DMS53 (cell line): ENCODE measurements around the gene AIG1.

Source experiments
- DNase-seq: peaks from one replicate; lab custom pipeline; 2025; lab: John Stamatoyannopoulos, UW

AIG1 gene

DNA sequence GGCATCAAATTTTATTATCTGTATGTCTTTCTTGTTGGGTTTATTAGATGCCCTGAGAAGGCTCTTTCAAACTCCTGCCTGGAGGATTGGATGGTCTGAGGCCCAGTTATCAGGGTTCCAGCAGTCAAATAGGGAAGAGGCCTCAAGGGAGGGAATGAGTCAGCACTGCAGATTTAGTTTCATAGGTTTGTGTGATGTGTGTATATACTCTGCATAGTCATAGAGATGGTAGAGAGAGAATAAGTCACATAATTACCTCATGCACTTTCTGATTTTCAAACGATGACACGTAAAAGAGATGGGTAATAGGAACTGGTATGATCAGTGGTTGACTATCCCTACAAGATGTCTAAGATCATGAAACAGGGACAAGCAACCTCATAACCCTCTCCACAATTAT is 307.7 kb downstream of the AIG1 start:
- peak; percentile 40 for DNase-seq

DNA sequence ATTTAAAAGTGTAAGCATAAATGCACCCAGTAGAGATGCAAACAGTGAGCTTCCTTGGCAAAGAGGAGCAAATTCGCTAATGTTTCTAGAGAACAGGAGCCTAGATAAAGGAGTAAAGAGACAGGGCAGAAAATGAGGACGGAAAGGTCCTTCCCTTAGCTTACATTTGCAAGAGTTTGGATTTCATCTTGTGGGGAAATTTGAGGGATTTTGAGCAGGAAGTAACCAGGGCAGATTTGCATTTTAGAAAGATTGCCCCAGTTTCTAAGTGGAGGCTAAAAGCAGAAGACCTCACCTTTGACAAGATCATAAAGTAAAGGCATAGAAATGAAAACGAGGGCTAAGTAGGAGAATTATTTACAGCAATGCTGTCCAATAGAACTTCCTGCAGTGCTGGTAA is 309.3 kb downstream of the AIG1 start:
- DNase-seq: no peak

DNA sequence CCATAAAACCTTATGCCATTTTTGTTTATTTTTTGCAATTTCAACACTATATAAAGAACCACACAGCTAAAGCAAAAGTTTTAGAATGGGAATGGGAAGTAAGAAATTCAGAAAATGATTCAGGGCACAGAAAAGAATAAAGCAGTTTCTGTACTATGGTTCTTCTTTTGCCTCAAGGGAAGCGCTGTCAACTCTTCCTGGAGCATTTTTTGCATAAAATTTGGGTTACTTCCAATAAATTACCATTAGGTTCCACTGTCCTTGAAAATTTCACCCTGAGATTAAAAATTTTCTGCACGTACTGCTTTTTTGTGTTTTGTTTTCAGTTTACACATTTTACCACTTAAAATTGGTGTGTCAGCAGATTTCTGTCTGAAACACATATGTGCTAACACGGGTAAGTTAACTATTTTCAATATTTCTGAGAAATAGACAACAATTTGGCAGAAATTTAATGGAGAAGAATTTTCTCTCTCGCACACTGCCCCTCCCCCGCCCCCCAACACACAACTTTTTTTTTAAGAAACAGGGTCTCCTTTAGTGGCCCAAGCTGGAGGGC is 310.2 kb downstream of the AIG1 start:
- no peak for DNase-seq

DNA sequence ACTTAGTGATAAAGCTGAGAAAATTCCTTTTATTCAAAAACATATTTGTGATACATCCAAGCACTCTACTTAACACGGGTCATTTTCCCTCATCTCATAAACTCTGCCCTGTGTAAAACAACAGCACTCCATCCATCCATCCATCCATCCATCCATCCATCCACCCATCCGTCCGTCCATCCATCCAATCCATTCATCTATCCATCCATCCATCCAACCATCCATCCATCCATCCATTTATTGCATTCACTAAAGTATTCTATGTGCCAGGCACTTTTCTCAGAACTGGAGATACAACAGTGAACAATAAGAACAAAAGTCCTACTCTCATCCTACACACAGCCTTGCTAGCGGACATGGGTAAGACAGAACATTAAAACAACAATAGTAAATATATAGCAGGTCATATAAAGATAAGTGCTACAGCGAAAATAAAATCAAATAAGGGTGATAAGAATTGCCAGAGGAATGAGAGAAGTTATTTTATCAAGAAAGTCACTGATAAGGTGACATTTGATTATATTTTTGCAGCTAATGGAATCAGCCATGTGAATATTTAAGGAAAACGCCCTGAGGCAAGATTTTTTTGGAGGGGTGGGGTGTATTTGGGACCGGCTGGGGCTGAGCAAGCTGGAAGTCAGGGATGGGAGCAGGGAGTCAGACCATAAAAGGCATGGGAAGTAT is 311.7 kb downstream of the AIG1 start:
- DNase-seq: no peak

DNA sequence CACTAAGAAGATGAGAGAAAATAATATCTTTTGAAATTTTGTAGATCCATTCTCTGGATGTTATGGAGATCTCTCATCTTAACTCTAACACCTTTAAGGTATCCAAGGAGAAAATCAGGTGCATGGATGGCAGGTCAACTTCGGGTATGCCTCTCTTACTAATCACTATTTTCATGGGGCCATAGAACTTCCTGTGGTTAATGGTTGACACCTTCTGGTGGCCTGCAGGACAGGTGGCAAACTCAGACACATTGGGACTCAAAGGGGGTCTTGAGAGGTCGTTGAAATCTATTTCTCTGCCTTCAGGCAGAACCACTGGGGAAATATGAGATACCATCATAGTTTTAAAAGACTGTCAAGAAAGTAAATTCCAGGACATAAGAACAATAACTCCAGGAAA is 313.3 kb downstream of the AIG1 start:
- DNase-seq: peak; percentile 2

DNA sequence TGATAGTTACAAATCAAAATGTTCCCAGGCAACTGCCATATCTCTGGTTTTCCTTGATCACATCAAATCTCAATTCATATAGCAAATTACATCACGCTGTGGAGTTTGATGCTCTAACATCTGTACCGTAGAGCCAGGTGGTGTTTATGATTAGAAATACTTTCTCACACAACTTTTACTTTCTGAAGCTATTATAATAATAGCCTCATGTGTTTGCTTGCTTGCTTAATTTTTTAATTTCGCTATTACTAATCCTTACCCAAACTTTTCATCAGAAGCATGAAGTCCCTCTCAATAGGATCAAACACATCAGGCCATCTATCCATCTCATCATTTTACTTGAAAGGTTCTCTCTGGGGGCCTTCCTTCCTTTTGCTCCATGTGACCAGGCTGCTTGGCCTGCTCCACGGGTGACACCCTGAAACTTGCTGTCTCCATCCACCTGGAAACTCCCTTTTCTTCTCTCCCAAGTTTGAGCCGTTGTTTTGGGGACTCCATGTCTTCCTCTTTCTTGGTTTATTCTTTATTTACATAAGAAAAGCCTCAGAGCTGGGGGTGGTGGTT is 314.4 kb downstream of the AIG1 start:
- DNase-seq: no peak

DNA sequence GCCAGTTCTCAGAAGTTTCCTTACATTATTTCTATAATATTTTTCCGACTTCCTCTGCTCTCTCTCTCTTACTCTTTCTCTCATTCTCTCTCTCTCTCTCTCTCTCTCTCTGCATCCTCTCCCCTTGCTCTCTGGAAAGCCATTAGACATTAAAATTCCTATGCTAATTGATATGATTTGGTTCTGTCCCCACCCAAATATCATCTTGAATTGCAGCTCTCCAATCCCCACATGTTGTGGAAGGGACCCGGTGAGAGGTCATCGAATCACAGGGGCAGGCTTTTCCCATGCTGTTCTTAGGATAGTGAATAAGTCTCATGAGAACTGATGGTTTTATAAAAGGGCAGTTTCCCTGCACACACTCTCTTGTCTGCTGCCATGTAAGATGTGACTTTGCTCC is 315.7 kb downstream of the AIG1 start:
- DNase-seq: no peak

DNA sequence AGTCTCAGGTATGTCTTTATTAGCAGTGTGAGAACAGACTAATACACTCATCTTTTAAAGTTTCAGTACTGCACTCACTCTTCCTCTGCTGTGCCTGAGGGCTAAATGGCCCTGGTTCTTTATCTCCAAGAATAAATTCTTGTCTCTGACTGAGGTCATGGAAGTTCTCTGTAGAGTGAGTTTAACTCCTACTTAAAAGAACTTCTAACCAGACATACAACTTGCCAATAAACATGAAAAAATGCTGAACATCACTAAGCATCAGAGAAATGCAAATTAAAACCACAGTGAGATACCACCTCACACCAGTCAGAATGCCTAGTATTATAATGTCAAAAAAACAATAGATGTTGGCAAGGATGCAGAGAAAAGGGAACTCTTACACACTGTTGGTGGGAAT is 316.2 kb downstream of the AIG1 start:
- DNase-seq: no peak

DNA sequence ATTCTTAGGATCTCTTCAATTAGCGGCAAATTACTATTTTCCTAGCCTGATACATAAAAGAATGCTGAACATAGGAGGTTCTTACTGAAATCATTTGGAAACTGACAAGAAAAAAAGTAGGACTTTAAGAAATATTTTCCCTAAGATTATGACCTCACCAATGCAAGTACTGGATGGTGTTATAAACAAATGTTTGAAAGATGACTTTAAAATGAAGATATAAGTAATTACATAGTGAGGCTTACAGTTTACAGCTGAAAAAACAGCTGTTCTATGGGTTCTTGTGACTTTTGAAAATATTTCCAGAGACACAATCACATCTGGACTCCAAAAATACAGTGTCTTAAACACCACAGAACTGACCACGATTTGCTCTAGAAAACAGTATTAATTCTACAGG is 324.9 kb downstream of the AIG1 start:
- no peak for DNase-seq

DNA sequence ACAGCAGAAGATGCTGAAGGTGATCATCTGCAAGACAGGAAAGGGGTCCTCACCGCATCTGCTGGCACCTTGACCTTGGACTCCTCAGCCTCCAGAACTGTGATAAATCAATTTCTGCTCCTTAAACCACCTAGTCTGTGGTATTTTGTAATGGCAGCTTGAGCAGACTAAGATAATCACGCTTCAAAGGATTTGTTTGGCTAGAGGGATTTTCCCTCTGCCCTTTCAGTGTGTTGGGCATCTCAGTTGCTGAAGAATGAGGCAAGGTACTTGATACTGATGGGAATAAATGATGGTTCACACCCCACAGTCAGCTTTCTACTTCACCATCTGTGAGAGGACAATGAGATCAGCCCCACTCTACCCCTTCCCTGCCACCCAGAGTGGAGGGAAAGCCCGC is 329.6 kb downstream of the AIG1 start:
- DNase-seq: no peak
